Gastroesophageal sphincter (tissue), 4 donors: ENCODE results near the gene RMND5A. TPM values are rescaled to one million over a fixed set of nuclear protein-coding genes. Genes with fewer than 3 reads are reported as not detected.

Source experiments
- ATAC-seq: fragments of 150-250 bp; one replicate; pipeline ENCODE4 v1.9.1; 2016; ENCODE audit warnings: mild to moderate bottlenecking, moderate library complexity
- H3K27ac ChIP-seq, 4 donors: fragments of 200-600 bp; sonication (generic) in 3 of 4; 1 replicate in 3 of 4; 2 replicates in 1 of 4; pipeline ENCODE4 v1.5.1; 2016 to 2019
- H3K27me3 ChIP-seq: fragments of 200-600 bp; sonication (generic); one replicate; pipeline ENCODE4 v1.5.1; 2019
- H3K36me3 ChIP-seq, 2 donors: fragments of 200-600 bp; sonication (generic); one replicate each; pipeline ENCODE4 v1.5.1; 2019; ENCODE audit warnings: control low read depth in 1 of 2
- H3K4me1 ChIP-seq, 3 donors: fragments of 200-600 bp; sonication (generic); 1 replicate in 2 of 3; 2 replicates in 1 of 3; pipeline ENCODE4 v1.5.1; 2016 to 2019; ENCODE audit warnings: control low read depth in 2 of 3
- H3K4me3 ChIP-seq, 2 donors: fragments of 200-600 bp; sonication (generic); one replicate each; pipeline ENCODE4 v1.5.1; 2019; ENCODE audit warnings: mild to moderate bottlenecking in 1 of 2, moderate library complexity in 1 of 2
- H3K9me3 ChIP-seq, 3 donors: fragments of 200-600 bp; sonication (generic); one replicate each; pipeline ENCODE4 v1.5.1; 2017 to 2019; ENCODE audit warnings: control low read depth in 2 of 3
- EP300 ChIP-seq: sonication (generic); formaldehyde crosslinking; IDR thresholded peaks from one replicate; pipeline ENCODE4 v1.6.1; 2017; ENCODE audit warnings: antibody characterized with exemption, mild to moderate bottlenecking
- POLR2A ChIP-seq, 2 donors: fragments of 450-650 bp; IDR thresholded peaks; one replicate each; pipeline ENCODE4 v1.6.1; 2017; ENCODE audit warnings: antibody characterized with exemption in 2 of 2, mild to moderate bottlenecking in 2 of 2, moderate library complexity in 1 of 2
- POLR2AphosphoS5 ChIP-seq: sonication (generic); formaldehyde crosslinking; IDR thresholded peaks from one replicate; pipeline ENCODE4 v1.6.1; 2017; ENCODE audit warnings: antibody characterized with exemption
- WGBS, 2 donors: methylation state at CpG; one replicate each; pipeline ENCODE4 v1.1.5; 2018; ENCODE audit warnings: low coverage in 1 of 2; 5-methylcytosine and 5-hydroxymethylcytosine counted together
- total RNA-seq, 4 donors: library from RNA; depleted of rRNA; stranded (reverse); fragments of >200 nt; gene quantifications; one replicate each; pipeline ENCODE4 v1.1.0, GENCODE V29; 2016
- TF ChIP-seq, protein P1 (sequence below), 4 experiments: fragments of 200-600 bp in 2 of 4; fragments of 450-650 bp in 2 of 4; sonication (generic) in 1 of 4; IDR thresholded peaks; one replicate each; pipeline ENCODE4 v1.5.1; 2017 to 2019; ENCODE audit warnings: antibody characterized with exemption in 4 of 4, mild to moderate bottlenecking in 2 of 4, moderate library complexity in 2 of 4

The RMND5A gene
- total RNA-seq, 4 donors from 2014 or later = 44.8 to 75.6 (median 61.1) TPM

DNA sequence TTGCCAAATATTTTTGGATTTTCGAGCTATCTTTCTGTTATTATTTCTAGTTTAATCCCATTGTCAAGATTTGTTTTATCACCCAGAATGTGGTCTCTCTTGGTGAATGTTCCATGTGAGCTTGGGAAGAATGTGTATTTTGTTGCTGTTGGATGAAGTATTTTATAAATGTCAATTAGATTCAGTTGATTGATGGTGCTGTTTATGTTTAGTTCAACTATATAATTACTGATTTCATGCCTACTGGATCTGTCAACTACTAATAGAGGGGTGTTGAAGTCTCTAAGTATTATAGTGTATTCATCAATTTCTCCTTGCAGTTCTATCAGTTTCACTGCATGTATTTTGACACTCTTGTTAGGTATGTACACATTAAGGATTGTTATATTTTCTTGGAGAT is 34.7 kb upstream of the RMND5A start:
- ATAC-seq = no peak
- WGBS, 2 donors = 54 to 67% methylated on average over 1 of the region's 1 CpG
- Histone ChIP-seq H3K4me3 (no peak overlapping the region), H3K9me3 (no peaks in the 10 kb centered on the region), H3K27ac (no peak overlapping the region), H3K27me3 (no peaks in the 10 kb centered on the region), H3K36me3 (no peaks in the 10 kb centered on the region), H3K4me1 (no peaks in the 10 kb centered on the region)
- TF ChIP-seq EP300 = no peak
- TF ChIP-seq POLR2A (IDR thresholded peaks at IDR 0.05) = no peak
- TF ChIP-seq, protein P1, sequence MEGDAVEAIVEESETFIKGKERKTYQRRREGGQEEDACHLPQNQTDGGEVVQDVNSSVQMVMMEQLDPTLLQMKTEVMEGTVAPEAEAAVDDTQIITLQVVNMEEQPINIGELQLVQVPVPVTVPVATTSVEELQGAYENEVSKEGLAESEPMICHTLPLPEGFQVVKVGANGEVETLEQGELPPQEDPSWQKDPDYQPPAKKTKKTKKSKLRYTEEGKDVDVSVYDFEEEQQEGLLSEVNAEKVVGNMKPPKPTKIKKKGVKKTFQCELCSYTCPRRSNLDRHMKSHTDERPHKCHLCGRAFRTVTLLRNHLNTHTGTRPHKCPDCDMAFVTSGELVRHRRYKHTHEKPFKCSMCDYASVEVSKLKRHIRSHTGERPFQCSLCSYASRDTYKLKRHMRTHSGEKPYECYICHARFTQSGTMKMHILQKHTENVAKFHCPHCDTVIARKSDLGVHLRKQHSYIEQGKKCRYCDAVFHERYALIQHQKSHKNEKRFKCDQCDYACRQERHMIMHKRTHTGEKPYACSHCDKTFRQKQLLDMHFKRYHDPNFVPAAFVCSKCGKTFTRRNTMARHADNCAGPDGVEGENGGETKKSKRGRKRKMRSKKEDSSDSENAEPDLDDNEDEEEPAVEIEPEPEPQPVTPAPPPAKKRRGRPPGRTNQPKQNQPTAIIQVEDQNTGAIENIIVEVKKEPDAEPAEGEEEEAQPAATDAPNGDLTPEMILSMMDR (IDR thresholded peaks at IDR 0.05) = no peak
- no peak for TF ChIP-seq POLR2AphosphoS5

DNA sequence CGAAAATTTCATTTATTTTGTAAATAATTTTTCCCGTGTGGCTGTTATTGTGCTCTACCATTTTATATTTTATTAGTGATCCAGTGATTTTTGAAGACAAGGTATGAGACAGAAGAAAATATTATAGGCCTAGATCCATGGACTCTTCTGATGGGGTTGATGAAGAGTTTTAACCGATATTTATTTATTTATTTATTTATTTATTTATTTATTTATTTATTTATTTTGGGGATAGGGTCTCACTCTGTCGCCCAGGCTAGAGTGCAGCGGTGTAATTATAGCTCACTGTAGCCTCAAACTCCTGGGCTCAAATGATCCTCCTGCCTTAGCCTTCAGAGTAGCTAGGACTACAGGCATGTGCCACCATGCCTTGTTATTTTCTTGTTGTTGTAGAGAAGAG is 33.6 kb upstream of the RMND5A start:
- no peak for ATAC-seq
- Histone ChIP-seq H3K9me3 (no peaks in the 10 kb centered on the region), H3K4me3 (no peak overlapping the region), H3K36me3 (no peaks in the 10 kb centered on the region), H3K27ac (no peak overlapping the region), H3K27me3 (no peaks in the 10 kb centered on the region), H3K4me1 (no peaks in the 10 kb centered on the region)
- 88 to 96% methylated on average over 3 to 5 of the region's 5 CpGs for WGBS, 2 donors
- TF ChIP-seq POLR2A (IDR thresholded peaks at IDR 0.05) (no peak), EP300 (no peak), POLR2AphosphoS5 (no peak)
- TF ChIP-seq, protein P1 (IDR thresholded peaks at IDR 0.05) = no peak

DNA sequence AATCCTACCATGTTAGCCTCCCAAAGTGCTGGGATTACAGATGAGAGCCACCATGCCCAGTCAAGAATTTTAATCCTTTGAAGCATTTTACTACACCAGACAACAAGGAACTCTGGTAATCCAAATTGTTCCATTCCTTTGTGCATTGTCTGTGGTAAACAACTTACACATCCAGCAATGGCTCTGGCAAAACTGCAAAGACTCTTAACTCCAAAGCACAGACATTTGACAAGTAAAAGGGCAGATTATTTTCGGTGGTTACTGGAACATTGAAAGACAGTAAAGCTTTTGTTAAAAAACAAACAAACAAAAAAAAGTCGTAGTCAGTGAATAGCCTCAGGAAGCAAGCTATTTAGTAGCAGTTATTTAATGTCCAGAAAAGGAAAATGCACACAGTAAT is 33.2 kb upstream of the RMND5A start:
- ATAC-seq = no peak
- Histone ChIP-seq H3K27ac (no peak overlapping the region), H3K4me3 (no peak overlapping the region), H3K9me3 (no peaks in the 10 kb centered on the region), H3K27me3 (no peaks in the 10 kb centered on the region), H3K36me3 (no peaks in the 10 kb centered on the region), H3K4me1 (no peaks in the 10 kb centered on the region)
- TF ChIP-seq POLR2A (IDR thresholded peaks at IDR 0.05) (no peak), EP300 (no peak), POLR2AphosphoS5 (no peak)
- TF ChIP-seq, protein P1 (IDR thresholded peaks at IDR 0.05) = no peak
- WGBS, 2 donors = 75 to 87% methylated on average over 1 to 2 of the region's 2 CpGs

DNA sequence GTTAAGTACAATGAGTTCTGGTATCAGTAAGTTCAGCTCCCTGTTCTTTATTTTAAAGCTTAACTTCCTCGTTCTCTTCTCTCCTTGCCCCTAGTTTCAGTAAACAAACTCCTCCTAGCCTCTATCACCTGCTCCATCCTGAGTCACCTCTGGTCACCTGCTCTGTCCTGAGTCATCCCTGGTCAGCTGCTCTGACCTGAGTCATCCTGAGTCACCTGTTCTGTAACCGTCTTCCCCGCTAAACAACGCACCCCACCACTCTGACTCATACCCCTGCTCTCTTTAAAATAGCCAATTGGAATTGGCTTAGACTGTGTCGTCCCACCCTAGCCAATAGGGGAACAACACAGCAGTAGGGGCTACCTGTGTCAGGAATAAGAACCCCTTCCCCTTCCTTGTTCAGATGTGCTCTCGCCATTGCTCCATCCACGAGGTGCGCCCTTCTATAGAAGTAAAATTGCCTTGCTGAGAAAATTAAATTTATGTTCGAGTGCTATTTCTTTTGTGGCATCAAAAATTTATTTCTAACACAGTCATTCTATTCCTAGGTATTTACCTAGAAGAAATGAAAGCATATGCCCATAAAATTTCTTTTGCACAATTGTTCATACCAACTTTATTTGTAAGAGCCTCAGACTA is 24.9 kb upstream of the RMND5A start:
- Histone ChIP-seq H3K27ac (no peak overlapping the region), H3K27me3 (no peaks in the 10 kb centered on the region), H3K9me3 (peaks cover 0 to 7% (median 0%) of the 10 kb centered on the region in 3 donors), H3K36me3 (no peaks in the 10 kb centered on the region), H3K4me3 (no peak overlapping the region), H3K4me1 (no peaks in the 10 kb centered on the region)
- ATAC-seq = no peak
- WGBS, 2 donors = 74 to 97% methylated on average over 4 to 9 of the region's 9 CpGs
- TF ChIP-seq POLR2AphosphoS5 (no peak), EP300 (no peak), POLR2A (IDR thresholded peaks at IDR 0.05) (no peak)
- TF ChIP-seq, protein P1 (IDR thresholded peaks at IDR 0.05) = no peak

DNA sequence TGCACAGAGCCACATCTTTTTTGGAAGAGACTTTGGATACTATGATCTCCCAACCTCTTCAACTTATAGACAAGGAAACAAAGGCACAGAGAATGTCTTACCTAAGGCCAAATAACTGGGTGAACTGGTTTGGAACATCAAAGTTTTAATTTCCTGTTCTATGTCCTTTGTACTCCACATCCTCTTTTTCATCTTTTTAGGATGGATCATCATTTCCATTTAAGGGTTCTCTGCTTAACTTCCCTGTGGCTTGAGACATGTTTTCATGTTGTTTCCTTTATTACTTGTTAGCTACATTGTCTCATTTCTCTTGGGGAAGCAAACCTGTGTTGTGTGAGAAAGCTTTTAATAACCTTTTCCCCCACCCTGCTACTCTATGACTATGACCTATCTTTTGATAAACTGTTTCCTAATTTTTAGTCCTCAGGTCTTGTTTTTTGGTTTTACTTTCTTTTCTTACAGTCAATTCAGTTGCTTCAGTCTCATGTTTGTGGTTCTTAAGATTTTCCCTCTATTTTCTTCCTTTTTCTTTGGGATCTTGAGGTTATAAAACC is 22.5 kb upstream of the RMND5A start:
- TF ChIP-seq, protein P1 (IDR thresholded peaks at IDR 0.05) = no peak
- TF ChIP-seq POLR2A (IDR thresholded peaks at IDR 0.05) (no peak), EP300 (no peak), POLR2AphosphoS5 (no peak)
- H3K27ac ChIP-seq = no peak overlapping the region
- H3K4me1 ChIP-seq = no peaks in the 10 kb centered on the region
- H3K36me3 ChIP-seq = no peaks in the 10 kb centered on the region
- H3K27me3 ChIP-seq = no peaks in the 10 kb centered on the region
- no peak for ATAC-seq
- H3K9me3 ChIP-seq = peaks cover 0 to 5% (median 0%) of the 10 kb centered on the region in 3 donors
- H3K4me3 ChIP-seq = no peak overlapping the region
